B cell (primary cell): Measurements from ENCODE around the gene PDZD8. TPM values are rescaled to one million over a fixed set of nuclear protein-coding genes. Genes with fewer than 3 reads are reported as not detected.
A peak's percentile ranks its signal among the peaks of the same experiment; 100 is the strongest.

Source experiments
- ATAC-seq: fragments of 200-7000 bp; cut with Tn5 transposase; one replicate; pipeline ENCODE4 v1.10.0; 2021; ENCODE audit warnings: low read depth, mild to moderate bottlenecking, moderate number of reproducible peaks, moderate library complexity
- CTCF ChIA-PET: fragments of 350-600 bp; sonication (Branson Sonifier 250); formaldehyde crosslinking; loops from one replicate; lab custom pipeline; 2021; ENCODE audit warnings: antibody characterized with exemption, inconsistent platforms; lab: Charles Lee
- POLR2A ChIA-PET: fragments of 350-600 bp; sonication (Branson Sonifier 250); formaldehyde crosslinking; loops from one replicate; lab custom pipeline; 2021; ENCODE audit warnings: antibody characterized with exemption; lab: Charles Lee
- DNase-seq: peaks from one replicate; pipeline ENCODE4 v3.0.0; 2013
- H2AFZ ChIP-seq: 2 replicates; pipeline ENCODE4 v1.6.1; 2012; ENCODE audit warnings: mild to moderate bottlenecking, low read depth, low read length; ENCODE audit not compliant: insufficient read depth, poor library complexity, severe bottlenecking
- H3K27ac ChIP-seq, 2 donors: 1 replicate in 1 of 2; 2 replicates in 1 of 2; pipeline ENCODE4 v1.5.1; 2012 to 2013; ENCODE audit warnings: low read length in 2 of 2, mild to moderate bottlenecking in 2 of 2, moderate library complexity in 1 of 2
- H3K27me3 ChIP-seq, 4 experiments: fragments of 200-600 bp in 1 of 4; sonication (generic) in 1 of 4; replicated peaks in 1 of 4; 1 replicate in 2 of 4; 2 replicates in 2 of 4; pipeline versions ENCODE4 v1.6.1 to v1.7.0; 2013 to 2016; ENCODE audit warnings: low read length in 3 of 4, mild to moderate bottlenecking in 2 of 4, mixed read lengths in 1 of 4, moderate library complexity in 1 of 4; ENCODE audit not compliant: insufficient read depth in 4 of 4, control insufficient read depth in 3 of 4; ENCODE audit errors: control extremely low read depth in 1 of 4
- H3K36me3 ChIP-seq, 2 experiments: replicated peaks in 1 of 2; 1 replicate in 1 of 2; 2 replicates in 1 of 2; pipeline versions ENCODE4 v1.6.1 to v1.7.1; 2013; ENCODE audit warnings: low read length in 1 of 2; ENCODE audit not compliant: insufficient read depth in 2 of 2, control insufficient read depth in 1 of 2; ENCODE audit errors: control extremely low read depth in 1 of 2, extremely low read depth in 1 of 2
- H3K4me1 ChIP-seq, 2 donors: fragments of 200-600 bp in 1 of 2; sonication (generic) in 1 of 2; 1 replicate in 1 of 2; 2 replicates in 1 of 2; pipeline versions ENCODE4 v1.5.1 to v1.6.1; 2013 to 2017; ENCODE audit warnings: low read length in 2 of 2; ENCODE audit not compliant: control insufficient read depth in 2 of 2, insufficient read depth in 2 of 2
- H3K4me2 ChIP-seq: replicated peaks from 2 replicates; pipeline ENCODE3; 2012; ENCODE audit warnings: mild to moderate bottlenecking, low read depth, low read length; ENCODE audit not compliant: poor library complexity, severe bottlenecking
- H3K4me3 ChIP-seq, 5 experiments: fragments of 200-600 bp in 1 of 5; sonication (generic) in 1 of 5; 1 replicate in 3 of 5; 2 replicates in 2 of 5; pipeline versions ENCODE4 v1.5.1 to v1.7.0; 2011 to 2016; ENCODE audit warnings: low read length in 4 of 5, mild to moderate bottlenecking in 4 of 5, low read depth in 2 of 5, control low read depth in 1 of 5, moderate library complexity in 1 of 5; ENCODE audit not compliant: insufficient read depth in 1 of 5; ENCODE audit errors: control extremely low read depth in 1 of 5, extremely low read depth in 1 of 5
- H3K79me2 ChIP-seq: fragments of 200-600 bp; sonication (generic); one replicate; pipeline ENCODE4 v1.6.0; 2016; ENCODE audit warnings: low read length; ENCODE audit not compliant: control insufficient read depth, insufficient read depth
- H3K9ac ChIP-seq: fragments of 200-600 bp; sonication (generic); 2 replicates; pipeline ENCODE4 v1.6.1; 2017; ENCODE audit warnings: mild to moderate bottlenecking, low read length, moderate library complexity
- H3K9me3 ChIP-seq, 3 donors: one replicate each; pipeline versions ENCODE4 v1.6.1 to v1.7.1; 2013; ENCODE audit warnings: low read length in 2 of 3; ENCODE audit not compliant: control insufficient read depth in 2 of 3, insufficient read depth in 1 of 3; ENCODE audit errors: control extremely low read depth in 1 of 3
- H4K20me1 ChIP-seq: 2 replicates; pipeline ENCODE4 v1.6.0; 2012; ENCODE audit warnings: mild to moderate bottlenecking, low read length; ENCODE audit not compliant: insufficient read depth, control insufficient read depth, poor library complexity, severe bottlenecking
- H3K27ac Mint-ChIP-seq: one replicate; pipeline ENCODE4 v1.8.0; 2021; ENCODE audit warnings: mixed read lengths
- H3K27me3 Mint-ChIP-seq: one replicate; pipeline ENCODE4 v1.8.0; 2021; ENCODE audit warnings: mixed read lengths
- H3K4me1 Mint-ChIP-seq: one replicate; pipeline ENCODE4 v1.8.0; 2021; ENCODE audit warnings: mixed read lengths
- H3K4me3 Mint-ChIP-seq: one replicate; pipeline ENCODE4 v1.8.0; 2021; ENCODE audit warnings: mixed read lengths
- H3K9me3 Mint-ChIP-seq: one replicate; pipeline ENCODE4 v1.8.0; 2022; ENCODE audit warnings: mixed read lengths; ENCODE audit not compliant: insufficient read depth
- EZH2 ChIP-seq: IDR thresholded peaks from 2 replicates; pipeline ENCODE4 v1.6.1; 2012; ENCODE audit warnings: borderline replicate concordance, low read depth, mild to moderate bottlenecking, moderate library complexity, low read length; ENCODE audit not compliant: insufficient read depth, poor library complexity, severe bottlenecking
- WGBS: methylation state at CpG from one replicate; pipeline ENCODE4 v1.1.5; 2013; ENCODE audit warnings: missing lambda C conversion rate; ENCODE audit not compliant: insufficient coverage; 5-methylcytosine and 5-hydroxymethylcytosine counted together
- intact Hi-C: fragments of 100-400 bp; cut with micrococcal nuclease; formaldehyde crosslinking; loops from one replicate; pipeline ENCODE4 v1.10.0; 2022
- polyA plus RNA-seq: library from polyadenylated mRNA; depleted of rRNA; stranded (reverse); fragments of >200 nt; gene quantifications from 2 replicates; pipeline ENCODE4 v1.2.3, GENCODE V29; 2012
- total RNA-seq, 2 donors: library from RNA; stranded (reverse); fragments of 120-200 nt in 1 of 2; gene quantifications; 1 replicate in 1 of 2; 2 replicates in 1 of 2; pipeline versions ENCODE4 v1.2.3 to v1.2.4, GENCODE V29; 2013 to 2022
- TF ChIP-seq, protein P1 (sequence below): fragments of 200-600 bp; IDR thresholded peaks from one replicate; pipeline ENCODE4 v1.8.0; 2022; ENCODE audit warnings: antibody characterized with exemption, mild to moderate bottlenecking

PDZD8 gene
- total and polyA plus RNA-seq, 2 donors (not counting 1 experiment from before 2014, with no cell fraction given), result 4.9 to 13.2 TPM

DNA sequence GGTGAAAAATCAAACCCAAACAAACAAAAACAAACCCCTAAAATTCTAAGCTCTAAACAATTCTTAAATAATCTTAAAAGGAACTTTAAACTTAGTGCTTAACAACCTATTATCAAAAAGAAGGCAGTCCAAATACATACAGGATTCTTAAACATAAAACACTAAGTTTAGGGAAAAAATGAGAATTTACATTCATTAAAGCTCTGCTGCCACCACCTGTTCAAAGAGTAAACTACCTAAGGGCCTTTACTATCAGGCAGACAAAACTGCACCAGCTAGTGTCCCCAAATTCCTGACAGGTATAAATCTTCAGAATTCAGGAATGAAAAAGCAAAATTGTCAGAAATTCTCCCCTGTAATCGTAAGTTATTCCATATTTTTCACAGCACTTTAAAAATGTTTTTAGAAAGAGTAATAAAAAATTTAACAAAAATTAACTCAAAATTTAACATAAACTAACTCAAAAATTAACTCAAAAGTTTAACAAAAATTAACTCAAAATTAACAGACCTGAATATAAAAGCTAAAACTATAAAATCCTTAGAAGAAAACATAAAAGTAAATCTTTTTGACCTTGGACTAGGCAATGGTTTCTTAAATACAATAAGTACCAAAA, 55.1 kb downstream of the PDZD8 start:
- no CpG with 5 or more reads among the region's 1 CpG for WGBS
- H3K27me3 ChIP-seq, result no peaks in the 10 kb centered on the region
- no peaks in the 10 kb centered on the region for H3K9me3 Mint-ChIP-seq
- no peak for ATAC-seq
- H3K27me3 Mint-ChIP-seq, result no peaks in the 10 kb centered on the region
- intact Hi-C loops, result loop anchor here (1.0 kb wide), 1 partner anchor 104 kb away; no protein-coding TSS in a partner anchor
- POLR2A ChIA-PET, result no interaction called here
- H2AFZ ChIP-seq, result no peak overlapping the region
- no peaks in the 10 kb centered on the region for H3K4me1 ChIP-seq
- H3K36me3 ChIP-seq, result no peaks in the 10 kb centered on the region
- TF ChIP-seq, protein P1, sequence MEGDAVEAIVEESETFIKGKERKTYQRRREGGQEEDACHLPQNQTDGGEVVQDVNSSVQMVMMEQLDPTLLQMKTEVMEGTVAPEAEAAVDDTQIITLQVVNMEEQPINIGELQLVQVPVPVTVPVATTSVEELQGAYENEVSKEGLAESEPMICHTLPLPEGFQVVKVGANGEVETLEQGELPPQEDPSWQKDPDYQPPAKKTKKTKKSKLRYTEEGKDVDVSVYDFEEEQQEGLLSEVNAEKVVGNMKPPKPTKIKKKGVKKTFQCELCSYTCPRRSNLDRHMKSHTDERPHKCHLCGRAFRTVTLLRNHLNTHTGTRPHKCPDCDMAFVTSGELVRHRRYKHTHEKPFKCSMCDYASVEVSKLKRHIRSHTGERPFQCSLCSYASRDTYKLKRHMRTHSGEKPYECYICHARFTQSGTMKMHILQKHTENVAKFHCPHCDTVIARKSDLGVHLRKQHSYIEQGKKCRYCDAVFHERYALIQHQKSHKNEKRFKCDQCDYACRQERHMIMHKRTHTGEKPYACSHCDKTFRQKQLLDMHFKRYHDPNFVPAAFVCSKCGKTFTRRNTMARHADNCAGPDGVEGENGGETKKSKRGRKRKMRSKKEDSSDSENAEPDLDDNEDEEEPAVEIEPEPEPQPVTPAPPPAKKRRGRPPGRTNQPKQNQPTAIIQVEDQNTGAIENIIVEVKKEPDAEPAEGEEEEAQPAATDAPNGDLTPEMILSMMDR, result peak; percentile 69
- no peak for TF ChIP-seq EZH2
- H3K79me2 ChIP-seq, result peaks cover 9% of the 10 kb centered on the region
- H3K9ac ChIP-seq, result no peak overlapping the region
- CTCF ChIA-PET, result interaction anchor here (0.8 to 3.4 kb wide), 6 partner anchors 11 to 107 kb away, joined by 3 to 69 read pairs (median 5); no protein-coding TSS in a partner anchor
- no peak overlapping the region for H3K27ac ChIP-seq
- peaks cover 7% of the 10 kb centered on the region for H4K20me1 ChIP-seq
- H3K9me3 ChIP-seq, result no peaks in the 10 kb centered on the region
- peak; percentile 21 for DNase-seq
- H3K27ac Mint-ChIP-seq, result no peak overlapping the region
- no peaks in the 10 kb centered on the region for H3K4me1 Mint-ChIP-seq
- H3K4me2 ChIP-seq, result no peak overlapping the region
- H3K4me3 ChIP-seq, result no peak overlapping the region
- H3K4me3 Mint-ChIP-seq, result no peak overlapping the region

GRCh38 chr10:117318909-117319308, 56.3 kb downstream of the PDZD8 start:
- H3K27ac Mint-ChIP-seq, result no peak overlapping the region
- no peak overlapping the region for H3K9ac ChIP-seq
- H3K4me1 ChIP-seq, result no peaks in the 10 kb centered on the region
- H4K20me1 ChIP-seq, result peaks cover 7% of the 10 kb centered on the region
- peak; percentile 3 for DNase-seq
- no peaks in the 10 kb centered on the region for H3K9me3 Mint-ChIP-seq
- no peaks in the 10 kb centered on the region for H3K36me3 ChIP-seq
- no peak overlapping the region for H3K27ac ChIP-seq
- no peaks in the 10 kb centered on the region for H3K27me3 ChIP-seq
- intact Hi-C loops, result no loop called here
- no peaks in the 10 kb centered on the region for H3K4me1 Mint-ChIP-seq
- no peak for TF ChIP-seq EZH2
- TF ChIP-seq, protein P1, result peak; percentile 42
- ChIA-PET POLR2A (no interaction called here), CTCF (interaction anchor here (0.9 to 3.4 kb wide), 5 partner anchors 9 to 102 kb away, joined by 3 to 69 read pairs (median 8); no protein-coding TSS in a partner anchor)
- H3K4me3 Mint-ChIP-seq, result no peak overlapping the region
- H3K4me3 ChIP-seq, result no peak overlapping the region
- no peaks in the 10 kb centered on the region for H3K9me3 ChIP-seq
- peaks cover 4% of the 10 kb centered on the region for H3K79me2 ChIP-seq
- H3K4me2 ChIP-seq, result no peak overlapping the region
- no peak for ATAC-seq
- H2AFZ ChIP-seq, result no peak overlapping the region
- H3K27me3 Mint-ChIP-seq, result no peaks in the 10 kb centered on the region
